ENCODE data around the gene BEND6.

DNA sequence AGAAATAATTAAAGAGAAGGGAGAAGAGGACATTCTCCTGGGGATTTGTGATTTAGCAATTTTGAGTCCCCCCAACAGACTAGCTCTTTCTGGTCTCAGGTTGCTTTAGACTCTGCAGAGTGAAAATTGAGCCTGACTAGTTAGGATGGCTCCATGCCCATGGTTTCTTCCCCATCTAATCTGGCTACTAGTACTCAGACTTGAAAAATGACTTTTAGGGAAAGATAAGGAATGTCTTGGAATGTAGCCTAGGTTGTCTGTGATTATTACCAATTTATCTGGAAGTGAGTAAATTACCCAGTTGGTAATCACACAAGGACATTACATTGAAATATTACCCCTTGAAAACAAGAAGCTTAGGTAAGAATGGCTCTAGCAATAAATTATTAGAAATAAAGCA is 4.2 kb downstream of the BEND6 start:
- TF ChIP-seq EP300 (conservative IDR thresholded peaks at IDR 0.05; ENCODE audit: poor library complexity, severe bottlenecking) (no peak), MXI1 (conservative IDR thresholded peaks at IDR 0.05; ENCODE audit: poor library complexity, severe bottlenecking) (no peak), EZH2 (IDR thresholded peaks at IDR 0.05; ENCODE audit: borderline replicate concordance, insufficient read depth, low read length, poor library complexity, severe bottlenecking) (no peak), TAF1 (IDR thresholded peaks at IDR 0.05; ENCODE audit: low read depth) (no peak), SMC3 (conservative IDR thresholded peaks at IDR 0.05; ENCODE audit: poor library complexity) (no peak), RAD21 (conservative IDR thresholded peaks at IDR 0.05) (no peak)
- TF ChIP-seq, protein P1, sequence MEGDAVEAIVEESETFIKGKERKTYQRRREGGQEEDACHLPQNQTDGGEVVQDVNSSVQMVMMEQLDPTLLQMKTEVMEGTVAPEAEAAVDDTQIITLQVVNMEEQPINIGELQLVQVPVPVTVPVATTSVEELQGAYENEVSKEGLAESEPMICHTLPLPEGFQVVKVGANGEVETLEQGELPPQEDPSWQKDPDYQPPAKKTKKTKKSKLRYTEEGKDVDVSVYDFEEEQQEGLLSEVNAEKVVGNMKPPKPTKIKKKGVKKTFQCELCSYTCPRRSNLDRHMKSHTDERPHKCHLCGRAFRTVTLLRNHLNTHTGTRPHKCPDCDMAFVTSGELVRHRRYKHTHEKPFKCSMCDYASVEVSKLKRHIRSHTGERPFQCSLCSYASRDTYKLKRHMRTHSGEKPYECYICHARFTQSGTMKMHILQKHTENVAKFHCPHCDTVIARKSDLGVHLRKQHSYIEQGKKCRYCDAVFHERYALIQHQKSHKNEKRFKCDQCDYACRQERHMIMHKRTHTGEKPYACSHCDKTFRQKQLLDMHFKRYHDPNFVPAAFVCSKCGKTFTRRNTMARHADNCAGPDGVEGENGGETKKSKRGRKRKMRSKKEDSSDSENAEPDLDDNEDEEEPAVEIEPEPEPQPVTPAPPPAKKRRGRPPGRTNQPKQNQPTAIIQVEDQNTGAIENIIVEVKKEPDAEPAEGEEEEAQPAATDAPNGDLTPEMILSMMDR (IDR thresholded peaks at IDR 0.05; ENCODE audit: poor library complexity, severe bottlenecking) = no peak

Measured in neural cell (in vitro differentiated cells).